H1 (cell line): ENCODE measurements around the gene CNGB1. TPM values are rescaled to one million over a fixed set of nuclear protein-coding genes. Genes with fewer than 3 reads are reported as not detected.

Experiments used
- CTCF ChIA-PET: fragments of 300-600 bp; sonication (Branson Sonifier 250); formaldehyde crosslinking; loops from one replicate; lab custom pipeline; 2021; ENCODE audit not compliant: partially characterized antibody; lab: Charles Lee
- POLR2A ChIA-PET: fragments of 300-600 bp; sonication (Branson Sonifier 250); formaldehyde crosslinking; loops from one replicate; lab custom pipeline; 2021; ENCODE audit warnings: inconsistent platforms; ENCODE audit not compliant: partially characterized antibody; lab: Charles Lee
- DNase-seq, 2 experiments: peaks; one replicate each; pipeline versions ENCODE4 v3.0.0 to v3.0.0-alpha.2; 2010 to 2022; ENCODE audit warnings: low spot score in 2 of 2, low read depth in 1 of 2, mixed read lengths in 1 of 2
- FAIRE-seq: peaks from 2 replicates; lab custom pipeline; 2011; peaks lifted over from hg19 to GRCh38; lab: Jason Lieb, UNC
- H2AFZ ChIP-seq: 2 replicates; pipeline ENCODE4 v1.8.1; 2012; ENCODE audit warnings: low read length, inconsistent platforms
- H2AK5ac ChIP-seq: 2 replicates; pipeline ENCODE4 v1.6.1; 2013; ENCODE audit warnings: low read depth, low read length
- H2BK120ac ChIP-seq: replicated peaks from 2 replicates; pipeline ENCODE3; 2013; ENCODE audit warnings: low read depth, low read length, inconsistent platforms
- H2BK12ac ChIP-seq: 2 replicates; pipeline ENCODE4 v1.6.1; 2013; ENCODE audit warnings: low read depth, low read length
- H2BK15ac ChIP-seq: 2 replicates; pipeline ENCODE4 v1.6.1; 2013; ENCODE audit warnings: low read length
- H2BK20ac ChIP-seq: 2 replicates; pipeline ENCODE4 v1.6.1; 2013; ENCODE audit warnings: low read length
- H2BK5ac ChIP-seq: 2 replicates; pipeline ENCODE4 v1.6.1; 2013; ENCODE audit warnings: low read depth, low read length
- H3K14ac ChIP-seq: 2 replicates; pipeline ENCODE4 v1.6.1; 2013; ENCODE audit warnings: inconsistent platforms; ENCODE audit not compliant: insufficient read length
- H3K18ac ChIP-seq: 2 replicates; pipeline ENCODE4 v1.6.1; 2013; ENCODE audit warnings: low read length; ENCODE audit errors: extremely low read depth
- H3K23ac ChIP-seq: 2 replicates; pipeline ENCODE4 v1.6.1; 2013; ENCODE audit warnings: inconsistent platforms; ENCODE audit not compliant: insufficient read length
- H3K23me2 ChIP-seq: 2 replicates; pipeline ENCODE4 v1.6.1; 2013; ENCODE audit warnings: low read depth, low read length
- H3K27ac ChIP-seq: 2 replicates; pipeline ENCODE4 v1.6.1; 2011; ENCODE audit warnings: low read depth, low read length, inconsistent platforms
- H3K27me3 ChIP-seq, 4 experiments: replicated peaks in 1 of 4; 1 replicate in 1 of 4; 2 replicates in 3 of 4; pipeline versions ENCODE4 v1.6.1 to v1.8.1; 2011 to 2013; ENCODE audit warnings: low read length in 3 of 4, mild to moderate bottlenecking in 3 of 4, inconsistent platforms in 2 of 4, mixed read lengths in 2 of 4, moderate library complexity in 1 of 4; ENCODE audit not compliant: control insufficient read depth in 3 of 4, insufficient read depth in 3 of 4; ENCODE audit errors: extremely low read depth in 1 of 4
- H3K36me3 ChIP-seq, 4 experiments: 2 replicates each; pipeline versions ENCODE4 v1.6.1 to v1.8.1; 2011 to 2013; ENCODE audit warnings: mild to moderate bottlenecking in 4 of 4, low read length in 3 of 4, moderate library complexity in 2 of 4, control low read depth in 1 of 4, inconsistent platforms in 1 of 4; ENCODE audit not compliant: insufficient read depth in 4 of 4, control insufficient read depth in 2 of 4
- H3K4ac ChIP-seq: replicated peaks from 2 replicates; pipeline ENCODE3; 2013; ENCODE audit warnings: low read length, low read depth, mixed read lengths, inconsistent platforms; ENCODE audit not compliant: insufficient read length
- H3K4me1 ChIP-seq, 4 experiments: replicated peaks in 1 of 4; 1 replicate in 1 of 4; 2 replicates in 3 of 4; pipeline versions ENCODE4 v1.6.1 to v1.8.1; 2011 to 2013; ENCODE audit warnings: low read length in 3 of 4, inconsistent platforms in 2 of 4, mixed read lengths in 1 of 4; ENCODE audit not compliant: insufficient read depth in 4 of 4, control insufficient read depth in 3 of 4
- H3K4me2 ChIP-seq, 2 experiments: 2 replicates each; pipeline versions ENCODE4 v1.6.1 to v1.8.1; 2011 to 2013; ENCODE audit warnings: low read depth in 2 of 2, low read length in 2 of 2, control low read depth in 1 of 2, inconsistent platforms in 1 of 2, mild to moderate bottlenecking in 1 of 2; ENCODE audit not compliant: insufficient read depth in 1 of 2
- H3K4me3 ChIP-seq, 4 experiments: fragments of 200-600, 300-600 bp in 1 of 4; sonication (generic), shearing (Covaris generic), sonication (Bioruptor Twin) in 1 of 4; 2 replicates each; pipeline versions ENCODE4 v1.5.1 to v1.8.1; 2011 to 2016; ENCODE audit warnings: low read length in 4 of 4, low read depth in 3 of 4, control low read depth in 2 of 4, inconsistent platforms in 2 of 4, mild to moderate bottlenecking in 2 of 4, mixed read lengths in 1 of 4, moderate library complexity in 1 of 4; ENCODE audit not compliant: insufficient read depth in 2 of 4; ENCODE audit errors: extremely low read depth in 1 of 4
- H3K56ac ChIP-seq: replicated peaks from 2 replicates; pipeline ENCODE3; 2013; ENCODE audit warnings: low read depth, mild to moderate bottlenecking, mixed read lengths, low read length, inconsistent platforms; ENCODE audit not compliant: insufficient read length
- H3K79me1 ChIP-seq: 2 replicates; pipeline ENCODE4 v1.6.1; 2013; ENCODE audit warnings: low read depth, low read length, control low read depth
- H3K79me2 ChIP-seq, 2 experiments: 2 replicates each; pipeline versions ENCODE4 v1.6.1 to v1.8.1; 2012 to 2013; ENCODE audit warnings: low read length in 2 of 2, mild to moderate bottlenecking in 2 of 2, inconsistent platforms in 1 of 2; ENCODE audit not compliant: insufficient read depth in 2 of 2, control insufficient read depth in 1 of 2
- H3K9ac ChIP-seq, 4 experiments: replicated peaks in 1 of 4; 1 replicate in 1 of 4; 2 replicates in 3 of 4; pipeline versions ENCODE4 v1.6.1 to v1.8.1; 2011 to 2013; ENCODE audit warnings: low read depth in 3 of 4, low read length in 3 of 4, control low read depth in 2 of 4, mild to moderate bottlenecking in 2 of 4, moderate library complexity in 2 of 4, inconsistent platforms in 1 of 4; ENCODE audit errors: extremely low read depth in 1 of 4
- H3K9me3 ChIP-seq, 2 experiments: 2 replicates each; pipeline versions ENCODE4 v1.6.1 to v1.8.1; 2012 to 2013; ENCODE audit warnings: mild to moderate bottlenecking in 2 of 2, moderate library complexity in 2 of 2, control low read depth in 1 of 2, inconsistent platforms in 1 of 2, low read depth in 1 of 2, low read length in 1 of 2, mixed read lengths in 1 of 2; ENCODE audit not compliant: insufficient read depth in 2 of 2
- H4K20me1 ChIP-seq, 2 experiments: replicated peaks in 1 of 2; 2 replicates each; pipeline versions ENCODE3 to v1.8.1; 2011 to 2013; ENCODE audit warnings: inconsistent platforms in 2 of 2, low read length in 2 of 2, mild to moderate bottlenecking in 1 of 2; ENCODE audit not compliant: insufficient read depth in 2 of 2, control insufficient read depth in 1 of 2
- H4K5ac ChIP-seq: 2 replicates; pipeline ENCODE4 v1.6.1; 2013; ENCODE audit warnings: low read length, low read depth, mixed read lengths, inconsistent platforms; ENCODE audit not compliant: insufficient read length
- H4K8ac ChIP-seq: 2 replicates; pipeline ENCODE4 v1.8.0; 2013; ENCODE audit warnings: mild to moderate bottlenecking, moderate library complexity, low read length, inconsistent platforms; ENCODE audit not compliant: insufficient read depth; ENCODE audit errors: extremely low read depth
- H4K91ac ChIP-seq: replicated peaks from 2 replicates; pipeline ENCODE3; 2013; ENCODE audit warnings: low read length, mixed read lengths, inconsistent platforms; ENCODE audit not compliant: insufficient read length
- BCL11A ChIP-seq, 2 experiments: IDR thresholded peaks; one replicate each; pipeline ENCODE4 v1.6.1; 2011; ENCODE audit warnings: low read depth in 2 of 2, low read length in 2 of 2, mild to moderate bottlenecking in 2 of 2
- BRCA1 ChIP-seq: IDR thresholded peaks from 2 replicates; pipeline ENCODE4 v1.6.1; 2012; ENCODE audit warnings: low read depth, low read length, improper control_type of control experiment
- POLR2A ChIP-seq, 2 experiments: IDR thresholded peaks; 1 replicate in 1 of 2; 2 replicates in 1 of 2; pipeline ENCODE4 v1.6.1; 2011; ENCODE audit warnings: low read depth in 2 of 2, low read length in 2 of 2, mild to moderate bottlenecking in 2 of 2; ENCODE audit errors: control extremely low read depth in 1 of 2
- RNF2 ChIP-seq: fragments of 200-900, 300-1000 bp; sonication (generic); IDR thresholded peaks from 2 replicates; pipeline ENCODE4 v1.7.1; 2016; ENCODE audit warnings: borderline replicate concordance, low read depth, mild to moderate bottlenecking, antibody characterized with exemption, low read length; ENCODE audit not compliant: poor library complexity, severe bottlenecking; ENCODE audit errors: missing control alignments
- WGBS, 2 experiments: shearing (Covaris generic) in 1 of 2; methylation state at CpG; one replicate each; pipeline versions ENCODE4 v1.1.6 to v1.1.7; 2013 to 2015; ENCODE audit warnings: low lambda C conversion rate in 2 of 2, mixed read lengths in 2 of 2, inconsistent platforms in 1 of 2, low coverage in 1 of 2, missing lambda C conversion rate in 1 of 2; ENCODE audit not compliant: insufficient replicate concordance in 2 of 2, insufficient coverage in 1 of 2, insufficient read length in 1 of 2; ENCODE audit errors: extremely low coverage in 1 of 2, missing lambda C conversion rate in 1 of 2; 5-methylcytosine and 5-hydroxymethylcytosine counted together
- polyA plus RNA-seq, 7 experiments: library from polyadenylated mRNA; depleted of rRNA in 3 of 7; stranded (reverse) in 5 of 7; unstranded in 2 of 7; fragments of >200 nt in 5 of 7; fragments of 200-250 nt in 2 of 7; gene quantifications; 1 replicate in 5 of 7; 2 replicates in 1 of 7; 4 replicates in 1 of 7; pipeline versions ENCODE4 v1.2.1 to v1.2.3, GENCODE V29; 2011 to 2013; ENCODE audit warnings: missing spikeins in 2 of 7, mixed read lengths in 2 of 7
- total RNA-seq: library from RNA; stranded (reverse); fragmentation: NEBNext Ultra II Directional; extraction: Animal tissue kit (Norgen Biotek cat#: 25700); gene quantifications from 2 replicates; pipeline ENCODE4 v1.2.1, GENCODE V29; 2021

The CNGB1 gene
- total and polyA plus RNA-seq, 2 of the 8 experiments (the other 6 are each of a cell fraction or from before 2014, with no cell fraction given), result not detected

DNA sequence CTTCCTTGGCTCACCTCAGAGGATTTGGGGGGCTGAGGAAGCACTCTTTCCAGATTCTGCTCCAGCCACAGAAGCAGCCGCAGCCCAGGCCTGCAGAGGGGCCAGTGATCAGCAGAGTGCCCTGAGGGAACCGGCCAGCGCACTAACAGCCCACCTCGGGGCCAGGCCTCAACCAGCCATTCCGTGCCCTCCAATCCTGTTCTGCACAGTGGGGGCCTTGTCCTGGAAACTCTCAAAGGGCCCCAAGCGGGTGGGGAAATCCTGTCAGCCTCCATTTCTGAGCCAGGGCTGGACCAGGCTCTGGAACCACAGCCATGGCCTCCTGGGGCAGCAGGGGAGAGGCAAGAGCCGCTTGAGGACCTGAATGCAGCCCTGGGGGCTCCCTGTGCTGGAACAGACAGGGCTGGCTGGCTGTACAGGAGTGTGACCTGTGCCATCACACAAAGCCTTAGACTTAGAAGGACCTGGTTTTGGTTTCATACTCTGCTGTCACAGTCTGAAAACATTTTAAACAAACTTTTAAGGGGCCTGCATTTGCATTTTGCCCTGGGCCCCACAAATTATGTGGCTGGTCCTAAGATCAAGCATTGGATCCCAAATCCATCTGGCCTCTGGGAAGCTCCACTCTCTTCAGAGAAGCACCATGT lies 10.0 kb downstream of the CNGB1 start:
- no peak overlapping the region for H2BK12ac ChIP-seq
- DNase-seq (no peak), FAIRE-seq (no peak)
- no peak overlapping the region for H2BK5ac ChIP-seq
- ChIA-PET POLR2A (interaction anchor here (3.1 kb wide), 1 partner anchor 11 kb away, joined by 10 read pairs; the partner anchor contains the start of gene CNGB1), CTCF (interaction anchor here (1.2 to 2.1 kb wide), 4 partner anchors 8 to 19 kb away, joined by 3 to 10 read pairs (median 5); partner anchors contain the start of gene CNGB1)
- H3K23ac ChIP-seq, result no peak overlapping the region
- H3K4me3 ChIP-seq, result no peak overlapping the region
- no peak overlapping the region for H3K9ac ChIP-seq
- no peak overlapping the region for H2AK5ac ChIP-seq
- no peaks in the 10 kb centered on the region for H3K23me2 ChIP-seq
- H3K27me3 ChIP-seq, result no peaks in the 10 kb centered on the region
- no peak overlapping the region for H4K91ac ChIP-seq
- no peak overlapping the region for H2BK15ac ChIP-seq
- H3K18ac ChIP-seq, result no peak overlapping the region
- no peak overlapping the region for H3K14ac ChIP-seq
- 89% methylated on average over 7 of the region's 7 CpGs; no CpG with 5 or more reads in 1 of the 2 experiments for WGBS, 2 experiments
- H3K56ac ChIP-seq, result no peak overlapping the region
- H3K4me1 ChIP-seq, result peaks cover 0 to 10% (median 5%) of the 10 kb centered on the region in 4 experiments; a peak in 6 of 7 replicates
- no peak overlapping the region for H3K4ac ChIP-seq
- no peak overlapping the region for H3K27ac ChIP-seq
- H2BK20ac ChIP-seq, result no peak overlapping the region
- no peak overlapping the region for H2BK120ac ChIP-seq
- H3K79me1 ChIP-seq, result no peaks in the 10 kb centered on the region
- H4K8ac ChIP-seq, result no peak overlapping the region; the same call in 1 of the 2 replicates
- TF ChIP-seq RNF2 (no peak), BCL11A (IDR thresholded peaks at IDR 0.05; ENCODE audit: low read depth in 2 of 2, low read length in 2 of 2) (no peak), POLR2A (IDR thresholded peaks at IDR 0.05; ENCODE audit: control extremely low read depth in 1 of 2, low read depth in 2 of 2, low read length in 2 of 2) (no peak), BRCA1 (no peak)
- no peak overlapping the region for H3K4me2 ChIP-seq
- no peaks in the 10 kb centered on the region for H3K9me3 ChIP-seq
- no peaks in the 10 kb centered on the region for H3K79me2 ChIP-seq
- no peak overlapping the region for H2AFZ ChIP-seq
- no peak overlapping the region for H4K5ac ChIP-seq
- H3K36me3 ChIP-seq, result no peaks in the 10 kb centered on the region
- H4K20me1 ChIP-seq, result no peaks in the 10 kb centered on the region
